Upper lobe of left lung (tissue), 4 donors: ENCODE data around the gene TUBB3.

Experiments
- EP300 ChIP-seq, 4 donors: sonication (generic); formaldehyde crosslinking; IDR thresholded peaks; one replicate each; pipeline ENCODE4 v1.5.1; 2017; ENCODE audit warnings: antibody characterized with exemption in 4 of 4, control low read depth in 2 of 4
- TF ChIP-seq, protein P1 (sequence below), 6 experiments: fragments of 450-650 bp in 4 of 6; fragments of 200-600 bp in 2 of 6; sonication (generic) in 2 of 6; IDR thresholded peaks; one replicate each; pipeline ENCODE4 v1.5.1; 2016 to 2019; ENCODE audit warnings: antibody characterized with exemption in 6 of 6

DNA sequence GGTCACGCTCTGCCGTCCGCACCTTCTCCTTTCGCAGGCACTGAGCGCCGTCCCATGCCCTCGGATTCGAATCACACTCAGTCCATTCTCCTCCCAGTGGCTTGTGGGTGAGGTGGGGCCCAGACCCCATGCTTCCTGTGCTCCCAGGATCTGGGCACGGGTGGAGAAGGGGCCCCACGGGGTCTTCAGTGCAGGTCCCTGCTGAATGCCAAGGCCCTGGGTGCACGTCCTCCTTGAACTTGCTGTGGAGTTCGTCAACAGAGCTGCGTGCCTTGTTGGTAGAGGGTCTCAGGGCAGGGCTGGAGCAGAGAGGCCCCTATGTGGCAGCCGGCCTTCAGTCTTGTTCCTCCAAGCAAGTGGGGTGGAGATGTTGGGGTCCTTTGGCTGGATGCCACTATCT is 11.8 kb upstream of the TUBB3 start:
- no peak for TF ChIP-seq EP300 (IDR thresholded peaks at IDR 0.05)
- TF ChIP-seq, protein P1, sequence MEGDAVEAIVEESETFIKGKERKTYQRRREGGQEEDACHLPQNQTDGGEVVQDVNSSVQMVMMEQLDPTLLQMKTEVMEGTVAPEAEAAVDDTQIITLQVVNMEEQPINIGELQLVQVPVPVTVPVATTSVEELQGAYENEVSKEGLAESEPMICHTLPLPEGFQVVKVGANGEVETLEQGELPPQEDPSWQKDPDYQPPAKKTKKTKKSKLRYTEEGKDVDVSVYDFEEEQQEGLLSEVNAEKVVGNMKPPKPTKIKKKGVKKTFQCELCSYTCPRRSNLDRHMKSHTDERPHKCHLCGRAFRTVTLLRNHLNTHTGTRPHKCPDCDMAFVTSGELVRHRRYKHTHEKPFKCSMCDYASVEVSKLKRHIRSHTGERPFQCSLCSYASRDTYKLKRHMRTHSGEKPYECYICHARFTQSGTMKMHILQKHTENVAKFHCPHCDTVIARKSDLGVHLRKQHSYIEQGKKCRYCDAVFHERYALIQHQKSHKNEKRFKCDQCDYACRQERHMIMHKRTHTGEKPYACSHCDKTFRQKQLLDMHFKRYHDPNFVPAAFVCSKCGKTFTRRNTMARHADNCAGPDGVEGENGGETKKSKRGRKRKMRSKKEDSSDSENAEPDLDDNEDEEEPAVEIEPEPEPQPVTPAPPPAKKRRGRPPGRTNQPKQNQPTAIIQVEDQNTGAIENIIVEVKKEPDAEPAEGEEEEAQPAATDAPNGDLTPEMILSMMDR (IDR thresholded peaks at IDR 0.05) = no peak
